ENCODE measurements around the gene BEST2.
"Not testable (repeated sequence)": the region's sequence is repeated elsewhere in the genome, so short reads cannot be mapped to it uniquely, and the experiment has no call there.

Gene BEST2

DNA sequence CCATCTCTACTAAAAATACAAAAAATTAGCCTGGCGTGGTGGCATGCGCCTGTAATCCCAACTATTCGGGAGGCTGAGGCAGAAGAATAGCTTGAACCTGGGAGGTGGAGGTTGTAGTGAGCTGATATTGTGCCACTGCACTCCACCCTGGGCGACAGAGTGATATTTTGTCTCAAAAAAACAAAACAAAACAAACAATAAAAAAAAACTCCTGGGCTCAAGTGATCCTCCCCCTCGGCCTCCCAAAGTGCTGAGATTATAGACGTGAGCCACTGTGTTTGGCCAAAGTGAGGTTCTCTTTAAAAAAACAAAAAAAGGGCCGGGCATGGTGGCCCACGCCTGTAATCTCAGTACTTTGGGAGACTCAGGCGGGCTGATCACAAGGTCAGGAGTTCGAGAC is 35.9 kb downstream of the BEST2 start:
- DNase-seq (ENCODE audit: low spot score), result no peak

GRCh38 chr19:12788042-12788681 is 36.6 kb downstream of the BEST2 start:
- DNase-seq (ENCODE audit: low spot score), result no peak

DNA sequence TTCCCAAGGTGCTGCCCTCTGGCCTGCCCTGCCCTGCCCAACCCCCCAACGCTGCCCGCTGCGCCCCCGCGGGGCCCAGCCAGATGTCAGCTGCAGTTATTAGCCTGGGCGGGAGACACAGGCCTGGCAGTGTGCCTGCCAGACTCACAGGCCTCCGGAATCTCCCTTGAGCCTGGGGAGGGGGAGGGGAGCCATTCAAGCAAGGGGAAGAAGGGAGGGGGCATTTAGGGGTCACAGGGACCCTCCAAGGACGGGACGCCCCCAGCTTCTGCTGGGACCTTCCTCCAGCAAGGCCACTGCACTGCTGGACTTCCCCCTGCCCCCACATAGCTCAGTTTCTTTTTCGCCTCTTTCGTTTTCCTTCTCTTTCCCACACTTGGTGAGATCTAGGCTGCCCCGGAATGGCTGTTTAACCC is 37.1 kb downstream of the BEST2 start:
- DNase-seq (ENCODE audit: low spot score), result peak; percentile 53

- DNase-seq (ENCODE audit: low spot score), result peak; percentile 50
These were observed 37.7 kb downstream of the BEST2 start for GRCh38 chr19:12789098-12789903.

DNA sequence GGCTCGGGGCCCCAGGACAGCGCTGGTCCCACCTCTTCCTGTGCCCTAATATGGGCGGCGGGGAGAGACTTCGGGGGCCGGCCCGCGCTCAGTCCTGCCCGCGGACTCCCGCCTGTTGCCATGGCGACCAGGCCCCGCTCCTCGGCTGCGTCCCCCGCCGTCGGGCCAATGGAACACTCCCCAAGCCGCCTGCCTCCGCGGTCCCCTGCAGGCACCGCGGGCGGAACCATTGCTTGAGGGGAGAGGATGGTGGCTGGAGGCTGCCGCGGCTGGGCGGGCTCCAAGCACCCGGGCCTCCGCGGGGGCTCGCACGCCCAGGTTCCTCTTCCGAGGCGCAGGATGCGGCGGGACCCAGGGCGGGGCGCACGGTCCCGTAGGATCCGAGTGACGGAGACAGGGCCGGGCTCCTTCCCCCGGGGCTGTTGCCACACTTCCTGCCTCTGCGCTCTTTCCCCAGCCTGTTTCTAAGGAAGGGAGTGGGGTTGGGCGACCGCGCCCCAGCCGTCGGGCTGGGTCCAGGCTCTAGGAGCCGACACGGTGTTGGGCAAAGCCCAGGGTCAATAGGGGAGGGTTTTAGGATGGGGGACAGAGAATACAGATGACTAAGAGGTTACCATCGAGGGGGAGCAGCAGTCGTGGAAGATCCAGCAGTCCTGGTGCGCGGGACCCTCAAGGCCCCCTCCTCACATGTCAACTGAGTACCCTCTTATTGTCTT is 38.5 kb downstream of the BEST2 start:
- DNase-seq (ENCODE audit: low spot score), result peak; percentile 96

- DNase-seq (ENCODE audit: low spot score), result no peak
These were observed 39.2 kb downstream of the BEST2 start for GRCh38 chr19:12790628-12791344.

DNA sequence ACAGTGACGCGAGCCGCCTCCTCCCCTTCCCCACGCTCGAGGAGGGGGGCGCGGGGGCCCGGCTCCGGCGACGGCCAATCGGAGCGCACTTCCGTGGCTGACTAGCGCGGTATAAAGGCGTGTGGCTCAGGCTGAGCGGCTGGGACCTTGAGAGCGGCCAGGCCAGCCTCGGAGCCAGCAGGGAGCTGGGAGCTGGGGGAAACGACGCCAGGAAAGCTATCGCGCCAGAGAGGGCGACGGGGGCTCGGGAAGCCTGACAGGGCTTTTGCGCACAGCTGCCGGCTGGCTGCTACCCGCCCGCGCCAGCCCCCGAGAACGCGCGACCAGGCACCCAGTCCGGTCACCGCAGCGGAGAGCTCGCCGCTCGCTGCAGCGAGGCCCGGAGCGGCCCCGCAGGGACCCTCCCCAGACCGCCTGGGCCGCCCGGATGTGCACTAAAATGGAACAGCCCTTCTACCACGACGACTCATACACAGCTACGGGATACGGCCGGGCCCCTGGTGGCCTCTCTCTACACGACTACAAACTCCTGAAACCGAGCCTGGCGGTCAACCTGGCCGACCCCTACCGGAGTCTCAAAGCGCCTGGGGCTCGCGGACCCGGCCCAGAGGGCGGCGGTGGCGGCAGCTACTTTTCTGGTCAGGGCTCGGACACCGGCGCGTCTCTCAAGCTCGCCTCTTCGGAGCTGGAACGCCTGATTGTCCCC is 39.9 kb downstream of the BEST2 start, which contains the start of gene JUNB:
Gene JUNB, plus strand, starts transcription at position 142 of the 706 bp plus-strand sequence. Its CDS starts 286 bp downstream, at position 428.
- DNase-seq (ENCODE audit: low spot score), result peak; percentile 95

DNA sequence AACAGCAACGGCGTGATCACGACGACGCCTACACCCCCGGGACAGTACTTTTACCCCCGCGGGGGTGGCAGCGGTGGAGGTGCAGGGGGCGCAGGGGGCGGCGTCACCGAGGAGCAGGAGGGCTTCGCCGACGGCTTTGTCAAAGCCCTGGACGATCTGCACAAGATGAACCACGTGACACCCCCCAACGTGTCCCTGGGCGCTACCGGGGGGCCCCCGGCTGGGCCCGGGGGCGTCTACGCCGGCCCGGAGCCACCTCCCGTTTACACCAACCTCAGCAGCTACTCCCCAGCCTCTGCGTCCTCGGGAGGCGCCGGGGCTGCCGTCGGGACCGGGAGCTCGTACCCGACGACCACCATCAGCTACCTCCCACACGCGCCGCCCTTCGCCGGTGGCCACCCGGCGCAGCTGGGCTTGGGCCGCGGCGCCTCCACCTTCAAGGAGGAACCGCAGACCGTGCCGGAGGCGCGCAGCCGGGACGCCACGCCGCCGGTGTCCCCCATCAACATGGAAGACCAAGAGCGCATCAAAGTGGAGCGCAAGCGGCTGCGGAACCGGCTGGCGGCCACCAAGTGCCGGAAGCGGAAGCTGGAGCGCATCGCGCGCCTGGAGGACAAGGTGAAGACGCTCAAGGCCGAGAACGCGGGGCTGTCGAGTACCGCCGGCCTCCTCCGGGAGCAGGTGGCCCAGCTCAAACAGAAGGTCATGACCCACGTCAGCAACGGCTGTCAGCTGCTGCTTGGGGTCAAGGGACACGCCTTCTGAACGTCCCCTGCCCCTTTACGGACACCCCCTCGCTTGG is 40.7 kb downstream of the BEST2 start:
- peak; percentile 66 for DNase-seq (ENCODE audit: low spot score)

DNA sequence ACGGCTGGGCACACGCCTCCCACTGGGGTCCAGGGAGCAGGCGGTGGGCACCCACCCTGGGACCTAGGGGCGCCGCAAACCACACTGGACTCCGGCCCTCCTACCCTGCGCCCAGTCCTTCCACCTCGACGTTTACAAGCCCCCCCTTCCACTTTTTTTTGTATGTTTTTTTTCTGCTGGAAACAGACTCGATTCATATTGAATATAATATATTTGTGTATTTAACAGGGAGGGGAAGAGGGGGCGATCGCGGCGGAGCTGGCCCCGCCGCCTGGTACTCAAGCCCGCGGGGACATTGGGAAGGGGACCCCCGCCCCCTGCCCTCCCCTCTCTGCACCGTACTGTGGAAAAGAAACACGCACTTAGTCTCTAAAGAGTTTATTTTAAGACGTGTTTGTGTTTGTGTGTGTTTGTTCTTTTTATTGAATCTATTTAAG is 41.3 kb downstream of the BEST2 start:
- no peak for DNase-seq (ENCODE audit: low spot score)

GRCh38 chr19:12793290-12794195 is 42.0 kb downstream of the BEST2 start:
- peak; percentile 92 for DNase-seq (ENCODE audit: low spot score)

DNA sequence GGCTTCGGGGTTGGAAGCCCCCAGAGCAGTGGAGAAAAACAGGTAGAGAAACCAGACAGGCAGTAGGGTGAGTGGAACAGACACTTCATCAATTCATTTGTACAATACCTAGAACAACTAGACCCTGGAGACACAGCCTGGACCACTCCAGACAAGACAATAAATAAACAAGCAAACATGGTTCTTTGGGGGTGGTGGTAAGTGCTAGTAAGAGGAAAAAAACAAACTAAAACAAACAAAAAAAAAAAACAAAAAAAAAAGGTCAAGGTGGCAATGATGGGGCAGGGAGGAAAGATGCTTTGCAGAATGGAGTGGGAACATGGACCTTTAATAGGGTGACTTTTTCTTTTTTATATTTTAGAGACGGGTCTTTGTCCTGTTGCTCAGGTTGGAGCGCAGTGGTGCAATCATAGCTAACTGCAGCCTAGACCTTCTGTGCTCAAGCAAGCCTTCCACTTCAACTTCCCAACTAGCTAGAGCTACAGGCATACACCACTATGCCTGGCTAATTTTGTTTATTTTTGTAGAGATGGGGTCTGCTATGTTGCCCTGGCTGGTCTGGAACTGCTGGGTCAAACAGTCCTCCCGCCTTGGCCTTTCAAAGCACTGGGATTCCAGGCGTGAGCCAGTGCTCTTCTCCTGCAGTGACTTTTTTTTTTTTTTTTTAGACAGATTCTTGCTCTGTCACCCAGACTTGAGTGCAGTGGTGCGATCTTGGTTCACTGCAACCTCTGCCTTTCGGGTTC is 42.8 kb downstream of the BEST2 start:
- DNase-seq (ENCODE audit: low spot score), result no peak

GRCh38 chr19:12794971-12795381 is 43.4 kb downstream of the BEST2 start:
- no peak for DNase-seq (ENCODE audit: low spot score)

DNA sequence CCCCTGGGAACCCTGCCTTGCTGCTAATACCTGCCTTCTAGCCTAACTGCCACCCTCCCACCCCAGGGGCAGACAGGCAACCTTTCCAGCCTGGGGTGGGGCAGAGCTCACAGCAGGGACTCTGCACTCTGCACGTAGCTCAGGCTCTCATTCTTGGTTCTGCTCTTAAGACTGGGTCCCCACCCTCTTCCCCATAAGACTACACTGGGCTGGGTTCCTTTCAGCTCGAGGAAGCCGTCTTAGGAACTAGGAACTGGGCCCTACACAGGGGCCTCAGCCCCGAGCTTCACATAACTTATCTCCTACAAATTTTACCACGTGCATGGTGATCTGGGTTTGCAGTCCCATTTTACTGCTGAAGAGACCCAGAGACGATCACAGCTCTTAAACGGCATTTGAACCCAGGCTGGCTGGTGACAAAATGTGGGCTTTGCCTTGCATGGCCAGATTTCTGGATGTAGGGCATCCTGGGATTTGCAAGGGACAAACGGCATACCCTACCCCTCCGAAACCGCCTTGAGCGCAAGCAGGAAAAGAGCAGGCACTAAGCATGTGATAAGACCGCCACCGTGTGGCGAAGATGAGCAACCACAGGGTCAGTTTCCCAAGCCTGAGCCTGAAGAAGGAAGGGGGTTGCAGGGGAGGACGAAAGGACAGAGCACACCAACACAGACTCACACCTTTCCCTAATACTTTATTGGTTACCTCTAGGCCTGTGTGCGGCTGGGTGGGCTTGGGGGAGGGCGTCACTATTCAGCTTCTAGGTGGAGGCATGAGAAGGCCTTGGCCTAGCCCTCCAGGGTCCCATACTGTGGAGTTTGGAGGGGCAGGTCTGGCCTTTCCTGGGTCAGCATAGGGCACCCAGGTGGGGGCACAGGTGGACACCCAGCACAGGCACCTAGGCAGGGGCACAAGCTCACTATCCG is 44.8 kb downstream of the BEST2 start:
- DNase-seq (ENCODE audit: low spot score), result peak; percentile 92

- DNase-seq (ENCODE audit: low spot score), result no peak
These were observed 45.6 kb downstream of the BEST2 start for GRCh38 chr19:12797141-12797587.

DNA sequence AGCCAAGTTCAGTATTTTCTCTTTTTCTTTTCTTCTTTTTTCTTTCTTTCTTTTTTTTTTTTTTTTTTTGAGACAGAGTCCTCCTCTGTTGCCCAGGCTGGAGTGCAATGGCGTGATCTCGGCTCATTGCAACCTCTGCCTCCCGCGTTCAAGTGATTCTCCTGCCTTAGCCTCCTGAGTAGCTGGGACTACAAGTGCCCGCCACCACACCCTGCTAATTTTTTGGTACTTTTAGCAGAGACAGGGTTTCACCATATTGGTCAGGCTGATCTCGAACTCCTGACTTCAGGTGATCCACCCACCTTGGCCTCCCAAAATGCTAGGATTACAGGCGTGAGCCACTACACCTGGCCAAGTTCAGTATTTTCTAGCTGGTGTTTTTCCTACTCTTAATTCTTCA is 46.0 kb downstream of the BEST2 start:
- not testable (repeated sequence) for DNase-seq (ENCODE audit: low spot score)

GRCh38 chr19:12799742-12800465 is 48.3 kb downstream of the BEST2 start:
- DNase-seq (ENCODE audit: low spot score), result no peak

- no peak for DNase-seq (ENCODE audit: low spot score)
These were observed 48.8 kb downstream of the BEST2 start for GRCh38 chr19:12800466-12800770.
